ENCODE results near the gene FTCD. TPM values are rescaled to one million over a fixed set of nuclear protein-coding genes. Genes with fewer than 3 reads are reported as not detected.
"Not testable (repeated sequence)": the region's sequence is repeated elsewhere in the genome, so short reads cannot be mapped to it uniquely, and the experiment has no call there.

FTCD gene
- total RNA-seq, 1 donor, result 0.10 TPM

- Histone ChIP-seq H3K4me3 (ENCODE audit: low read length) (no peak overlapping the region), H3K4me1 (ENCODE audit: insufficient read depth, low read length) (peaks cover 10% of the 10 kb centered on the region), H3K27me3 (ENCODE audit: insufficient read depth, low read length) (no peaks in the 10 kb centered on the region), H3K9me3 (ENCODE audit: low read depth, low read length) (no peaks in the 10 kb centered on the region)
These were observed 26.7 kb upstream of the FTCD start for GRCh38 chr21:46181953-46182547.

GRCh38 chr21:46181436-46181835, 26.1 kb upstream of the FTCD start:
- H3K27me3 ChIP-seq (ENCODE audit: insufficient read depth, low read length), result no peaks in the 10 kb centered on the region
- H3K4me3 ChIP-seq (ENCODE audit: low read length), result no peak overlapping the region
- peaks cover 10% of the 10 kb centered on the region for H3K4me1 ChIP-seq (ENCODE audit: insufficient read depth, low read length)

GRCh38 chr21:46180778-46181391, 25.5 kb upstream of the FTCD start:
- no peaks in the 10 kb centered on the region for H3K27me3 ChIP-seq (ENCODE audit: insufficient read depth, low read length)
- no peaks in the 10 kb centered on the region for H3K9me3 ChIP-seq (ENCODE audit: low read depth, low read length)
- no peak overlapping the region for H3K4me3 ChIP-seq (ENCODE audit: low read length)
- H3K4me1 ChIP-seq (ENCODE audit: insufficient read depth, low read length), result peaks cover 10% of the 10 kb centered on the region

More at GRCh38 chr21:46181436-46181835, 26.1 kb upstream of the FTCD start:
- H3K9me3 ChIP-seq (ENCODE audit: low read depth, low read length), result no peaks in the 10 kb centered on the region

- Histone ChIP-seq H3K9me3 (ENCODE audit: low read depth, low read length) (no peaks in the 10 kb centered on the region), H3K4me3 (ENCODE audit: low read length) (no peak overlapping the region), H3K27me3 (ENCODE audit: insufficient read depth, low read length) (no peaks in the 10 kb centered on the region), H3K4me1 (ENCODE audit: insufficient read depth, low read length) (peaks cover 10% of the 10 kb centered on the region)
These were observed 24.8 kb upstream of the FTCD start for GRCh38 chr21:46180079-46180722.

GRCh38 chr21:46179708-46180078, 24.3 kb upstream of the FTCD start:
- peaks cover 7% of the 10 kb centered on the region for H3K4me1 ChIP-seq (ENCODE audit: insufficient read depth, low read length)
- H3K9me3 ChIP-seq (ENCODE audit: low read depth, low read length), result no peaks in the 10 kb centered on the region
- H3K27me3 ChIP-seq (ENCODE audit: insufficient read depth, low read length), result no peaks in the 10 kb centered on the region
- H3K4me3 ChIP-seq (ENCODE audit: low read length), result no peak overlapping the region

- Histone ChIP-seq H3K9me3 (ENCODE audit: low read depth, low read length) (no peaks in the 10 kb centered on the region), H3K4me3 (ENCODE audit: low read length) (no peak overlapping the region), H3K27me3 (ENCODE audit: insufficient read depth, low read length) (no peaks in the 10 kb centered on the region), H3K4me1 (ENCODE audit: insufficient read depth, low read length) (peaks cover 2% of the 10 kb centered on the region)
These were observed 23.6 kb upstream of the FTCD start for GRCh38 chr21:46178961-46179360.

- not testable (repeated sequence) for H3K4me3 ChIP-seq (ENCODE audit: low read length); H3K4me1 ChIP-seq (ENCODE audit: insufficient read depth, low read length); H3K27me3 ChIP-seq (ENCODE audit: insufficient read depth, low read length); H3K9me3 ChIP-seq (ENCODE audit: low read depth, low read length)
These were observed 21.2 kb upstream of the FTCD start for GRCh38 chr21:46176443-46177129.

GRCh38 chr21:46173573-46173972, 18.2 kb upstream of the FTCD start:
- Histone ChIP-seq H3K27me3 (ENCODE audit: insufficient read depth, low read length) (no peaks in the 10 kb centered on the region), H3K4me3 (ENCODE audit: low read length) (no peak overlapping the region), H3K9me3 (ENCODE audit: low read depth, low read length) (no peaks in the 10 kb centered on the region), H3K4me1 (ENCODE audit: insufficient read depth, low read length) (no peaks in the 10 kb centered on the region)

GRCh38 chr21:46172863-46173528, 17.6 kb upstream of the FTCD start:
- H3K4me1 ChIP-seq (ENCODE audit: insufficient read depth, low read length), result no peaks in the 10 kb centered on the region
- H3K4me3 ChIP-seq (ENCODE audit: low read length), result no peak overlapping the region
- H3K9me3 ChIP-seq (ENCODE audit: low read depth, low read length), result no peaks in the 10 kb centered on the region
- no peaks in the 10 kb centered on the region for H3K27me3 ChIP-seq (ENCODE audit: insufficient read depth, low read length)

GRCh38 chr21:46171996-46172862, 16.9 kb upstream of the FTCD start:
- no peaks in the 10 kb centered on the region for H3K27me3 ChIP-seq (ENCODE audit: insufficient read depth, low read length)
- H3K9me3 ChIP-seq (ENCODE audit: low read depth, low read length), result no peaks in the 10 kb centered on the region
- no peaks in the 10 kb centered on the region for H3K4me1 ChIP-seq (ENCODE audit: insufficient read depth, low read length)

GRCh38 chr21:46171585-46171984, 16.2 kb upstream of the FTCD start:
- Histone ChIP-seq H3K27me3 (ENCODE audit: insufficient read depth, low read length) (no peaks in the 10 kb centered on the region), H3K9me3 (ENCODE audit: low read depth, low read length) (no peaks in the 10 kb centered on the region), H3K4me1 (ENCODE audit: insufficient read depth, low read length) (no peaks in the 10 kb centered on the region), H3K4me3 (ENCODE audit: low read length) (no peak overlapping the region)

More at GRCh38 chr21:46171996-46172862, 16.9 kb upstream of the FTCD start:
- H3K4me3 ChIP-seq (ENCODE audit: low read length), result no peak overlapping the region

- H3K4me3 ChIP-seq (ENCODE audit: low read length); H3K4me1 ChIP-seq (ENCODE audit: insufficient read depth, low read length); H3K27me3 ChIP-seq (ENCODE audit: insufficient read depth, low read length); H3K9me3 ChIP-seq (ENCODE audit: low read depth, low read length): not testable (repeated sequence)
These were observed 15.2 kb upstream of the FTCD start for GRCh38 chr21:46170436-46171193.

- no peaks in the 10 kb centered on the region for H3K9me3 ChIP-seq (ENCODE audit: low read depth, low read length)
- H3K4me3 ChIP-seq (ENCODE audit: low read length), result no peak overlapping the region
- H3K27me3 ChIP-seq (ENCODE audit: insufficient read depth, low read length), result no peaks in the 10 kb centered on the region
- H3K4me1 ChIP-seq (ENCODE audit: insufficient read depth, low read length), result no peaks in the 10 kb centered on the region
These were observed 13.4 kb upstream of the FTCD start for GRCh38 chr21:46168659-46169386.

Data from mononuclear cell (primary cell).